ENCODE data around the gene TRIO.

Gene TRIO

DNA sequence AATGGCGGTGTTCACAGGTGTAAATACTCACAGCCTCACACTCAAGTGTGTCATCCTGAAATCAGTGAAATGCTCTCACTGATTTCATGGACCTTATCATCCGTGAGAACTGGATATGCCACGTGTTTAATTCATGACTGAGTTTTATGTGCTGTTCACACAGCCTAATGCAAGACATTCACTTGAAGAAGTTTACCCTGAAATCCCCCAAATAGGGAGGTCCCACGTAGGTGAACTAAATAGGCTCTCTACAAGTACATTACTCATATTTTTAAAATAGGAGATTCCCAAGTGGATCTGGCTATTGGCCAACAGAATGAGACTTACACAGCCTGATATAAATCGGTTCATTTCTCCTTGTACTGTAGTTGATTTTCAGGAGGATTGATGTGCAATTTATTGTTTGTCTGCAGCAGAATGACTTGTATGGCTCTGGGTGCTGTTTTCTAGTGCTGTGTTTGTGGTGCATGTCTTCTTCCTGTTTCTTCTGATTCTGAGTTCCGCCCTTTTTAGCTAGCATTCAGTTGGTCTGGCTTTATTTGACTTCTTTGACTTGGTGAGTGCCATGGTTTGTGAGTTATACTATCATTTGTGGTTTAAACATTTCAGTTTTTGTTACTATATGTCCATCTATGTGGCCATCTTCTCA, 25.1 kb downstream of the TRIO start:
- no peaks in the 10 kb centered on the region for H3K27me3 ChIP-seq (ENCODE audit: control insufficient read depth, insufficient read depth, low read length)
- H3K4me1 ChIP-seq (ENCODE audit: control insufficient read depth, insufficient read depth, low read length), result peaks cover 2% of the 10 kb centered on the region; the same call in 1 of the 2 replicates
- no peak overlapping the region for H3K4me3 ChIP-seq (ENCODE audit: low read length)

DNA sequence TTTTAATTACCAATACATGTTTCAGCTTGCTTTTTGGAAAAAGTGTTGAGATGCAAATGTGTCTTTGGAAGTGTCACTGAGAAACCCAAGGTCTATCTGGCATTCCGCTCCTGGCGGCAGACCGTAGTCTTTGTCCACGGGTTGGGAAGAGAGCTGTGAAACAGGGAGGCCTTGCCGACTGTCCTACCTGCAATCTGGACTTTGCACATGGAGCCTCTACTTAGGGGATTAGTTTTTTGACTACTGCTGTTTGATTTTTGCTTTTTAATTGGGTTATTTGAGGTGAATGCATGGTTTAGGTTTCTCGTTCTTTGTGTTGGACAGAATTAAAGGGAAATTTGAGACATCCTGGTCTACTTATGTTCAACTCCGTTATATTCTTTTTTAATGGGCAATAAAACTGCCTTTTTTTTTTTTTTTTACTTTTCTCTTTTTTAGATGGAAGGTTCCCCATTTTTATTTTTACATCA, 25.7 kb downstream of the TRIO start:
- Histone ChIP-seq H3K9me3 (ENCODE audit: control insufficient read depth, insufficient read depth, low read length) (no peaks in the 10 kb centered on the region), H3K36me3 (ENCODE audit: control insufficient read depth, insufficient read depth, low read length) (no peaks in the 10 kb centered on the region), H3K27ac (ENCODE audit: low read length) (no peak overlapping the region), H3K27me3 (ENCODE audit: control insufficient read depth, insufficient read depth, low read length) (no peaks in the 10 kb centered on the region), H3K4me1 (ENCODE audit: control insufficient read depth, insufficient read depth, low read length) (peaks cover 3% of the 10 kb centered on the region; the same call in 1 of the 2 replicates), H3K4me3 (ENCODE audit: low read length) (no peak overlapping the region)
- DNase-seq (ENCODE audit: low read depth, low spot score), result no peak
- WGBS (ENCODE audit: insufficient coverage, insufficient read length), result no CpG with 5 or more reads among the region's 7 CpGs

More for the DNA sequence above, 25.1 kb downstream of the TRIO start:
- Histone ChIP-seq H3K27ac (ENCODE audit: low read length) (no peak overlapping the region), H3K36me3 (ENCODE audit: control insufficient read depth, insufficient read depth, low read length) (no peaks in the 10 kb centered on the region), H3K9me3 (ENCODE audit: control insufficient read depth, insufficient read depth, low read length) (no peaks in the 10 kb centered on the region)
- no CpG with 5 or more reads among the region's 6 CpGs for WGBS (ENCODE audit: insufficient coverage, insufficient read length)
- no peak for DNase-seq (ENCODE audit: low read depth, low spot score)

DNA sequence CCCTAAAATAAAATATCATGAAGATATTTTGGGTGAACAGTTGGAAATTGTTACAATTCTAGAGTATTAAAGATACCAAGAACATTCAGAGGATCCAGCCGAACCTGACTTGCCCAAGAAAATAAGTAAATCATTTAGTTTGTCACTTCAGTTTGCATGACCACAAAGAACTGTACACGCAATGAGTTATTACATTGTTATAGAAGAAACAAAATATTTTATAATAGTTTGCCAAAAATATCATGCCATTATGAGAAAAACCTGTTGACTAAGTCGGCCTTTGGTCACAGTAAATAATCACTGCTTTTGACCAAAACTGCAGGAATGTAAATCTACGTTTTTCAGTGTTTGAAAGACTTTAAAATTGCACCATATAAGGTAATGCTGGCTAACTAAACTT, 27.9 kb downstream of the TRIO start:
- DNase-seq (ENCODE audit: low read depth, low spot score), result no peak
- no peak overlapping the region for H3K27ac ChIP-seq (ENCODE audit: low read length)
- no peaks in the 10 kb centered on the region for H3K36me3 ChIP-seq (ENCODE audit: control insufficient read depth, insufficient read depth, low read length)
- no peak overlapping the region for H3K4me3 ChIP-seq (ENCODE audit: low read length)
- no peaks in the 10 kb centered on the region for H3K27me3 ChIP-seq (ENCODE audit: control insufficient read depth, insufficient read depth, low read length)
- no CpG with 5 or more reads among the region's 4 CpGs for WGBS (ENCODE audit: insufficient coverage, insufficient read length)
- peaks cover 6% of the 10 kb centered on the region for H3K4me1 ChIP-seq (ENCODE audit: control insufficient read depth, insufficient read depth, low read length)
- no peaks in the 10 kb centered on the region for H3K9me3 ChIP-seq (ENCODE audit: control insufficient read depth, insufficient read depth, low read length)

DNA sequence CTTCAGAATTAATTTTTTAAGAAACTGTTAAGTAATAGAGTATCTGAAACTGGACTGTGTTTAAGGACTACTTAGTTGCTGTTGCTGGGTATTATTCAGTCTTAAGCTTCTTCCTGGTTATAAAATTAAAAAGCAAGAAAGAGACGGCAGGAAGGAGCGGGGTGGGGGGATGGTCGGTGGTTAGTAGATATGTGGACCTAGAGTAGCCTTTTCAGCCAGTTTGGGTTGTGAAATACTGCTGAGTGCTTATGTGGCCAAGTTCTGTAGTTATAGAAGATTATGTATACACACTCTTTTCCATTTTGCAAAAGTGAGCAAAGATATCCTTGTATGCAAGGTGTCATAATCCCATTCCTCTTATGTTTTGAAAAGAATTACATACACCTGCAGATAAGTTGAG, 28.5 kb downstream of the TRIO start:
- no peaks in the 10 kb centered on the region for H3K36me3 ChIP-seq (ENCODE audit: control insufficient read depth, insufficient read depth, low read length)
- no peak overlapping the region for H3K27ac ChIP-seq (ENCODE audit: low read length)
- WGBS (ENCODE audit: insufficient coverage, insufficient read length), result no CpG with 5 or more reads among the region's 3 CpGs
- H3K9me3 ChIP-seq (ENCODE audit: control insufficient read depth, insufficient read depth, low read length), result no peaks in the 10 kb centered on the region
- no peak overlapping the region for H3K4me3 ChIP-seq (ENCODE audit: low read length)
- H3K4me1 ChIP-seq (ENCODE audit: control insufficient read depth, insufficient read depth, low read length), result peaks cover 6% of the 10 kb centered on the region
- no peak for DNase-seq (ENCODE audit: low read depth, low spot score)
- no peaks in the 10 kb centered on the region for H3K27me3 ChIP-seq (ENCODE audit: control insufficient read depth, insufficient read depth, low read length)

DNA sequence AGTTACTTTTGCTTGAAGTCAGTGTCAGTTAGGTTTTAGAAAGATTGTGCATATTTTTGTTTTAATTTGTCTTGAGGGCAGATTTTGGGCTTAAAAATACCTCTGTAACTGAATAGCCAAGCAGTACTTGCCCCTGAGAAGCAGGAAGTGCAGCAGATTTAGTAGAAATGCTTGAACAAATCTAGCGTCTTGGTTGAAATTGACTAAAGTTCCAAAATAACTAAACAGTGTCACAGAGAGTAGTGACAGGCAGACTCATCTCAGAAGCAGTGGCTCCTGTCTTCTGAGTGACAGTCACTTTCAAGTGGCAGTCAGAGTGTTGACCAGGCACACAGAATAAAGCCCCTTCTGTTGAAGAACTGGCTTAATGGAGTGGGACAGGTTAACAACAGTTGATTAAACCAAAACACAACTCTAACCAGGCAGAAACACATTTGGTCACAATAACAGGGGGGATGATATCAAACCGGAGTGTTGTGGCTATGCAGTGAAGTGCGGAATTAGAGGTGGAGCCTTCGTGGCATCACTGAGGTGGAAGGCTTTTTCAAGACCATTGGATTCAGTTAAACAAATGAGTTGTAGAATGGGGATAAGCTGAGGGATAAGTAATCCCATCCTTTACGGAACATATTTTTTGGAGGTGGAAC, 29.1 kb downstream of the TRIO start:
- Histone ChIP-seq H3K36me3 (ENCODE audit: control insufficient read depth, insufficient read depth, low read length) (no peaks in the 10 kb centered on the region), H3K9me3 (ENCODE audit: control insufficient read depth, insufficient read depth, low read length) (no peaks in the 10 kb centered on the region), H3K4me3 (ENCODE audit: low read length) (no peak overlapping the region), H3K27ac (ENCODE audit: low read length) (no peak overlapping the region), H3K27me3 (ENCODE audit: control insufficient read depth, insufficient read depth, low read length) (no peaks in the 10 kb centered on the region), H3K4me1 (ENCODE audit: control insufficient read depth, insufficient read depth, low read length) (peaks cover 6% of the 10 kb centered on the region)
- WGBS (ENCODE audit: insufficient coverage, insufficient read length), result no CpG with 5 or more reads among the region's 5 CpGs
- no peak for DNase-seq (ENCODE audit: low read depth, low spot score)

DNA sequence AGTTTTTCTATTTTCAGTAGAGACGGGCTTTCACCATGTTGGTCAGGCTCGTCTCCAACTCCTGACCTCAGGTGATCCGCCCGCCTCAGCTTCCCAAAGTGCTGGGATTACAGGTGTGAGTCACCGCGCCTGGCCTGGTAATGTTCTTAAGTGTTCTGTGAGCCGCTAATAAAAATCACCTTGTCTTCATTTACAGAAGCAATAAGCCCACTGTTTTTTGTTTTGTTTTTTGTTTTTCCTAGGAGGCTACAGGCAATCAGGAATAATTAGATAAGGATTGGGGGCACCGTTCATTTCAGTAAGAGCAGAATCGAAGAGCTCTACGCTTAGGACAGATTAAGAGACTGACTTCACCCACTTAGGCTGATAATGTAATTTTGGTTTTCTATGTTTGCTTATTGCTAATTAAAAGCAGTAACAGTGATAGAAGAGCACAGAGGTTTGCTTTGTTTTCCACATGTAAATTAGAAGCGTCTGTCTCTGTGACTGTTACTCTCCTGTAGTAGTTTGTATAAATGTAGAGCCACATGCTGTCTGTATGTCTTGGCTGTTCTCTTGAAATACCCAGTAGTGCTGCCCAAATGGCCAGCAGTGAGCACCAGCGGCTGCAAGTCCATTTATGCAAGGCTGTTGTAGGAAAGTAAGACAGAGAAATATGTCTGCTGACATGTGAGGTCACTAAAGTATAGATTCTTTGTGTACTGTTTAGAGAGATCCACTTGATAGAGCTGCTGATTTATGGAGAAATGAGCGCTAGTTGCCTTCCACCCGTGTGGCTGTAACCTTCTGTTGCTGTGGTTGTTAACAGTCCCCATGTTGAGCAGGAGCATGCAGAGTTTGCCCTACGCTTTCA, 30.5 kb downstream of the TRIO start:
- H3K27ac ChIP-seq (ENCODE audit: low read length), result no peak overlapping the region

DNA sequence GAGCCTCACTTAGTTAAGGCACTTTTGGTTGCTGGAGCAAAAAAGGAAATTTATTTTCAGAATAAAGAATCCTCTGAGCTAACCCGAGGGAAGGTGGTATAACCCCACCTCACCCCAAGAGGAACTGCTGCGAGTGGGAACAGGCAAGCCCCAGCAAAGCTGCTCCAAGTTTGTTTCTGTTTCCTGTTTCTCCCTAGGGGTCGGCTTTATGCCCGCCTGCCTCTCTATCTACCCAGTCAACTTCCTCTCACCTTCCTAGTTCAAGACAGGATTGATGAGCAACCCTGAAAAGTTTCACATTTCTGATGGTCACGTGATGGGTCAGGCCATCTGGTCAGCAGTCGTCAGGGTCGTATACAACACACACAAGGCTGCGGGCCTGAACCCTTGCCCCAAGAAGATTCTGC, 31.1 kb downstream of the TRIO start:
- no CpG with 5 or more reads among the region's 8 CpGs for WGBS (ENCODE audit: insufficient coverage, insufficient read length)

More for the DNA sequence above, 30.5 kb downstream of the TRIO start:
- Histone ChIP-seq H3K27me3 (ENCODE audit: control insufficient read depth, insufficient read depth, low read length) (no peaks in the 10 kb centered on the region), H3K4me3 (ENCODE audit: low read length) (no peak overlapping the region), H3K4me1 (ENCODE audit: control insufficient read depth, insufficient read depth, low read length) (peaks cover 6% of the 10 kb centered on the region), H3K9me3 (ENCODE audit: control insufficient read depth, insufficient read depth, low read length) (no peaks in the 10 kb centered on the region), H3K36me3 (ENCODE audit: control insufficient read depth, insufficient read depth, low read length) (no peaks in the 10 kb centered on the region)
- no peak for DNase-seq (ENCODE audit: low read depth, low spot score)
- WGBS (ENCODE audit: insufficient coverage, insufficient read length), result no CpG with 5 or more reads among the region's 15 CpGs

DNA sequence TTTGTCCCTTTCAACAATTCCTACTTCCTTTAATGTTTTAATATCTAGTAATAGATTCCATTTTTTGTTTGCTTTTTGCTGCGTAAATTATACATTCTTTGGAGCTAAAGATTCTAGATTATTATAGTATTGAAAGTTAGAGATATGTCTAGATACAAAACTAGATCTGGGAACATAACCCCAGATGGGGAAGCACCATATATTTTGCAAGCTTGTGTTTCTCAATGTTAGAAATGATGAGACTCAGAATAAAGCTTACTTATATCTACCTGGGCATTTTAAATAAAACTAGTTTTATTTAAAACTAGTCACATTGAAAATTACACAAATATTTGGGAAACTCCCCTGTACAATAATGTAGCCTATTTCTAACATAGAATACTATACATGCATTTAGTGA, 32.2 kb downstream of the TRIO start:
- Histone ChIP-seq H3K4me3 (ENCODE audit: low read length) (no peak overlapping the region), H3K36me3 (ENCODE audit: control insufficient read depth, insufficient read depth, low read length) (no peaks in the 10 kb centered on the region), H3K9me3 (ENCODE audit: control insufficient read depth, insufficient read depth, low read length) (no peaks in the 10 kb centered on the region), H3K27me3 (ENCODE audit: control insufficient read depth, insufficient read depth, low read length) (no peaks in the 10 kb centered on the region), H3K27ac (ENCODE audit: low read length) (no peak overlapping the region), H3K4me1 (ENCODE audit: control insufficient read depth, insufficient read depth, low read length) (peaks cover 6% of the 10 kb centered on the region)
- no CpG with 5 or more reads among the region's 1 CpG for WGBS (ENCODE audit: insufficient coverage, insufficient read length)
- DNase-seq (ENCODE audit: low read depth, low spot score), result no peak

More for the DNA sequence above, 31.1 kb downstream of the TRIO start:
- Histone ChIP-seq H3K36me3 (ENCODE audit: control insufficient read depth, insufficient read depth, low read length) (no peaks in the 10 kb centered on the region), H3K9me3 (ENCODE audit: control insufficient read depth, insufficient read depth, low read length) (no peaks in the 10 kb centered on the region), H3K27me3 (ENCODE audit: control insufficient read depth, insufficient read depth, low read length) (no peaks in the 10 kb centered on the region), H3K4me1 (ENCODE audit: control insufficient read depth, insufficient read depth, low read length) (peaks cover 6% of the 10 kb centered on the region), H3K27ac (ENCODE audit: low read length) (no peak overlapping the region), H3K4me3 (ENCODE audit: low read length) (no peak overlapping the region)
- DNase-seq (ENCODE audit: low read depth, low spot score), result peak; percentile 33

DNA sequence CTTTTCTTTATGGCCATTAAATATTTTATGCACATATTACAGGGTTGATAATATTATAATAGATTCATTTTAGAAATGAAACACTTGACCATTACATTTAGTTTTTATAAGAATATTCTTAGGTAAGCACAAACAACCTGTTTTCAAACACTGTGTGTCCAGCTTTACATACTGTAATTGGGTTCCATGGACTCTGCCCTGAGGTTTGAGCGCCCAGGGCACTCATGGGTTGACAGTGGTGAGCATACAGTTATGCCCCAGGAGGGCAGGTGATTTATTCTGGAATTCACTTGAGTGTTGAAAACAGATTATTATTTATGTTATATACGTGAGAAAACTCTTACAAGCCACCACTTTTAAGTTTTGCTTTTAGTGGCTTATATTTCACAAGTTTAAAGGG, 33.7 kb downstream of the TRIO start:
- H3K27ac ChIP-seq (ENCODE audit: low read length), result no peak overlapping the region
- H3K9me3 ChIP-seq (ENCODE audit: control insufficient read depth, insufficient read depth, low read length), result no peaks in the 10 kb centered on the region
- H3K36me3 ChIP-seq (ENCODE audit: control insufficient read depth, insufficient read depth, low read length), result no peaks in the 10 kb centered on the region
- H3K27me3 ChIP-seq (ENCODE audit: control insufficient read depth, insufficient read depth, low read length), result no peaks in the 10 kb centered on the region
- DNase-seq (ENCODE audit: low read depth, low spot score), result no peak
- H3K4me1 ChIP-seq (ENCODE audit: control insufficient read depth, insufficient read depth, low read length), result peaks cover 6% of the 10 kb centered on the region
- no CpG with 5 or more reads among the region's 2 CpGs for WGBS (ENCODE audit: insufficient coverage, insufficient read length)
- H3K4me3 ChIP-seq (ENCODE audit: low read length), result no peak overlapping the region

DNA sequence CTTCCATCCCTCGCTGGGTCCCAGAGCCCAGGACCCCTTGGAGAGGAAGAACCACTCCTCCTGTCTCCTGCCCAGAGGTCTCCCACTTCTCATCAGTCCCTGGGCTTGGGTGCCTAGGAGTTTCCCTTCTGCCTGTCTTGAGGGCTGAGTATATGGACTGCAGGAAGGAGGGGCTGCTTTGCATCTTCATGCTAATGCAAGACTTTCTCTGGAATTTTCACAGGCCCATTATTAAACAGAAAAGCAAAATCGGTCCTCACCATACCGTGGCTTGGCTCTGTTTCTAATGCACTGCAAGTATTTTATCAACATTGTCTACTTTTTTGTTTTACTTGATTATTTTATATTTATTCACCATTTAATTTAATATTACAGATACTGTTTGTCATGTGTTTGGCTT, 34.5 kb downstream of the TRIO start:
- Histone ChIP-seq H3K4me3 (ENCODE audit: low read length) (no peak overlapping the region), H3K36me3 (ENCODE audit: control insufficient read depth, insufficient read depth, low read length) (no peaks in the 10 kb centered on the region), H3K4me1 (ENCODE audit: control insufficient read depth, insufficient read depth, low read length) (peaks cover 6% of the 10 kb centered on the region), H3K27me3 (ENCODE audit: control insufficient read depth, insufficient read depth, low read length) (no peaks in the 10 kb centered on the region), H3K27ac (ENCODE audit: low read length) (no peak overlapping the region), H3K9me3 (ENCODE audit: control insufficient read depth, insufficient read depth, low read length) (no peaks in the 10 kb centered on the region)
- no CpG with 5 or more reads among the region's 3 CpGs for WGBS (ENCODE audit: insufficient coverage, insufficient read length)
- DNase-seq (ENCODE audit: low read depth, low spot score), result no peak
